HEK293 (cell line): Measurements from ENCODE around the gene RBM17.

Experiments
- CTCF ChIA-PET: fragments of 350-600 bp; formaldehyde crosslinking; extraction: SDS; loops from one replicate; lab custom pipeline; 2021; ENCODE audit warnings: antibody characterized with exemption; lab: Yijun Ruan, JAX
- POLR2A ChIA-PET: fragments of 300-600 bp; formaldehyde crosslinking; extraction: SDS; loops from one replicate; lab custom pipeline; 2020; ENCODE audit warnings: antibody characterized with exemption, inconsistent platforms; lab: Yijun Ruan, JAX
- H3K27ac ChIP-seq: fragments of 200-500 bp; sonication (Bioruptor generic); 2 replicates; pipeline ENCODE4 v1.5.1; 2014; ENCODE audit warnings: low read depth, low read length, control low read depth, inconsistent platforms; ENCODE audit errors: extremely low read depth
- H3K36me3 ChIP-seq, 2 experiments: fragments of 200-500 bp in 1 of 2; sonication (Bioruptor generic) in 1 of 2; 1 replicate in 1 of 2; 2 replicates in 1 of 2; pipeline ENCODE4 v1.5.1; 2014 to 2017; ENCODE audit warnings: inconsistent platforms in 2 of 2, low read length in 2 of 2; ENCODE audit not compliant: control insufficient read depth in 2 of 2, insufficient read depth in 1 of 2
- H3K4me1 ChIP-seq: fragments of 200-500 bp; sonication (Bioruptor generic); 2 replicates; pipeline ENCODE4 v1.5.1; 2014; ENCODE audit warnings: mild to moderate bottlenecking, low read length, inconsistent platforms; ENCODE audit not compliant: control insufficient read depth, insufficient read depth
- H3K4me3 ChIP-seq: 2 replicates; pipeline ENCODE4 v1.5.1; 2011; ENCODE audit warnings: low read depth, mild to moderate bottlenecking, control low read depth, low read length, moderate library complexity
- H3K9me3 ChIP-seq: fragments of 200-500 bp; sonication (Bioruptor generic); 2 replicates; pipeline ENCODE4 v1.5.1; 2014; ENCODE audit warnings: low read depth, low read length, inconsistent platforms; ENCODE audit not compliant: control insufficient read depth, insufficient read depth
- HOXA7 ChIP-seq: sonication (generic); formaldehyde crosslinking; IDR thresholded peaks from 2 replicates; pipeline ENCODE4 v1.8.1; 2022; ENCODE audit warnings: missing genetic modification reagents, borderline replicate concordance
- IKZF3 ChIP-seq: fragments of 450-650 bp; IDR thresholded peaks from 2 replicates; pipeline ENCODE4 v1.5.0; 2018; ENCODE audit warnings: missing biosample characterization, mild to moderate bottlenecking, missing genetic modification characterization, moderate library complexity
- KLF7 ChIP-seq: fragments of 450-650 bp; formaldehyde crosslinking; IDR thresholded peaks from 2 replicates; pipeline ENCODE4 v1.5.1; 2016; ENCODE audit warnings: missing biosample characterization, missing genetic modification characterization, borderline replicate concordance
- MEIS1 ChIP-seq: sonication (generic); formaldehyde crosslinking; IDR thresholded peaks from 2 replicates; pipeline ENCODE4 v1.8.1; 2022; ENCODE audit warnings: missing genetic modification reagents, mild to moderate bottlenecking, borderline replicate concordance
- PRDM1 ChIP-seq: fragments of 450-650 bp; formaldehyde crosslinking; IDR thresholded peaks from 2 replicates; pipeline ENCODE4; 2016; ENCODE audit warnings: missing biosample characterization, missing genetic modification characterization
- SALL2 ChIP-seq: fragments of 450-650 bp; formaldehyde crosslinking; IDR thresholded peaks from 2 replicates; pipeline ENCODE4 v1.5.0; 2017; ENCODE audit warnings: missing biosample characterization, mild to moderate bottlenecking, missing genetic modification characterization, borderline replicate concordance
- SCRT2 ChIP-seq: fragments of 450-650 bp; formaldehyde crosslinking; IDR thresholded peaks from 2 replicates; pipeline ENCODE4 v1.5.1; 2016; ENCODE audit warnings: missing biosample characterization, missing genetic modification characterization
- SETDB1 ChIP-seq: IDR thresholded peaks from one replicate; pipeline ENCODE4 v1.6.1; 2017; ENCODE audit warnings: mild to moderate bottlenecking, low read length, moderate library complexity, mixed read lengths; ENCODE audit not compliant: insufficient read length
- SP7 ChIP-seq: fragments of 450-650 bp; formaldehyde crosslinking; IDR thresholded peaks from 2 replicates; pipeline ENCODE4 v1.5.1; 2016; ENCODE audit warnings: missing biosample characterization, missing genetic modification characterization
- ZBTB20 ChIP-seq: fragments of 450-650 bp; formaldehyde crosslinking; IDR thresholded peaks from 2 replicates; pipeline ENCODE4 v1.5.1; 2016; ENCODE audit warnings: missing biosample characterization, missing genetic modification characterization
- ZBTB21 ChIP-seq: fragments of 450-650 bp; formaldehyde crosslinking; IDR thresholded peaks from 2 replicates; pipeline ENCODE4 v1.5.1; 2017; ENCODE audit warnings: missing biosample characterization, missing genetic modification characterization
- ZBTB7A ChIP-seq: fragments of 450-650 bp; formaldehyde crosslinking; IDR thresholded peaks from 2 replicates; pipeline ENCODE4 v1.5.1; 2016; ENCODE audit warnings: low read depth, missing biosample characterization, missing genetic modification characterization
- ZFP3 ChIP-seq: fragments of 450-650 bp; formaldehyde crosslinking; IDR thresholded peaks from 2 replicates; pipeline ENCODE4 v1.5.1; 2016; ENCODE audit warnings: low read depth, missing biosample characterization, missing genetic modification characterization
- ZNF214 ChIP-seq: fragments of 450-650 bp; formaldehyde crosslinking; IDR thresholded peaks from 2 replicates; pipeline ENCODE4 v1.5.1; 2017; ENCODE audit warnings: missing biosample characterization, mild to moderate bottlenecking, missing genetic modification characterization, borderline replicate concordance
- ZNF23 ChIP-seq: fragments of 450-650 bp; formaldehyde crosslinking; IDR thresholded peaks from 2 replicates; pipeline ENCODE4 v1.5.1; 2016; ENCODE audit warnings: missing biosample characterization, missing genetic modification characterization, borderline replicate concordance
- ZNF266 ChIP-seq: fragments of 450-650 bp; formaldehyde crosslinking; IDR thresholded peaks from 2 replicates; pipeline ENCODE4 v1.5.1; 2016; ENCODE audit warnings: missing biosample characterization, missing genetic modification characterization, low read depth
- ZNF335 ChIP-seq: fragments of 450-650 bp; formaldehyde crosslinking; conservative IDR thresholded peaks from 2 replicates; pipeline ENCODE4 v1.5.1; 2016; ENCODE audit warnings: missing biosample characterization, missing genetic modification characterization
- ZNF366 ChIP-seq: fragments of 450-650 bp; formaldehyde crosslinking; conservative IDR thresholded peaks from 2 replicates; pipeline ENCODE4 v1.5.1; 2016; ENCODE audit warnings: missing biosample characterization, missing genetic modification characterization
- ZNF510 ChIP-seq: fragments of 450-650 bp; formaldehyde crosslinking; IDR thresholded peaks from 2 replicates; pipeline ENCODE4 v1.5.1; 2018; ENCODE audit warnings: mild to moderate bottlenecking, missing genetic modification characterization, missing biosample characterization; ENCODE audit not compliant: insufficient replicate concordance
- ZNF558 ChIP-seq: fragments of 450-650 bp; formaldehyde crosslinking; IDR thresholded peaks from 2 replicates; pipeline ENCODE4 v1.5.1; 2016; ENCODE audit warnings: missing biosample characterization, missing genetic modification characterization
- ZNF596 ChIP-seq: fragments of 450-650 bp; IDR thresholded peaks from 2 replicates; pipeline ENCODE4 v1.5.0; 2018; ENCODE audit warnings: missing biosample characterization, mild to moderate bottlenecking, missing genetic modification characterization, moderate library complexity
- ZNF623 ChIP-seq: fragments of 450-650 bp; formaldehyde crosslinking; IDR thresholded peaks from 2 replicates; pipeline ENCODE4 v1.5.1; 2016; ENCODE audit warnings: missing biosample characterization, missing genetic modification characterization
- ZNF747 ChIP-seq: fragments of 450-650 bp; formaldehyde crosslinking; IDR thresholded peaks from 2 replicates; pipeline ENCODE4 v1.5.1; 2016; ENCODE audit warnings: missing biosample characterization, missing genetic modification characterization
- ZNF777 ChIP-seq: fragments of 450-650 bp; formaldehyde crosslinking; IDR thresholded peaks from 2 replicates; pipeline ENCODE4 v1.5.1; 2017; ENCODE audit warnings: missing biosample characterization, missing genetic modification characterization, borderline replicate concordance
- ZSCAN16 ChIP-seq: fragments of 450-650 bp; formaldehyde crosslinking; IDR thresholded peaks from 2 replicates; pipeline ENCODE4 v1.5.1; 2016; ENCODE audit warnings: missing biosample characterization, missing genetic modification characterization
- ZXDB ChIP-seq: fragments of 450-650 bp; formaldehyde crosslinking; IDR thresholded peaks from 2 replicates; pipeline ENCODE4 v1.5.1; 2016; ENCODE audit warnings: missing biosample characterization, missing genetic modification characterization
- TF ChIP-seq, protein P1 (sequence below): fragments of 450-650 bp; formaldehyde crosslinking; optimal IDR thresholded peaks from 2 replicates; pipeline ENCODE3; 2016; ENCODE audit warnings: missing biosample characterization, mild to moderate bottlenecking, missing genetic modification characterization
- TF ChIP-seq, protein P2 (sequence below): fragments of 450-650 bp; formaldehyde crosslinking; IDR thresholded peaks from 2 replicates; pipeline ENCODE4 v1.5.1; 2016; ENCODE audit warnings: missing biosample characterization, missing genetic modification characterization
- TF ChIP-seq, protein P3 (sequence below): fragments of 450-650 bp; formaldehyde crosslinking; IDR thresholded peaks from 2 replicates; pipeline ENCODE4 v1.5.1; 2016; ENCODE audit warnings: missing biosample characterization, missing genetic modification characterization
- TF ChIP-seq, protein P4 (sequence below): fragments of 450-650 bp; formaldehyde crosslinking; IDR thresholded peaks from 2 replicates; pipeline ENCODE4 v1.5.1; 2016; ENCODE audit warnings: missing biosample characterization, missing genetic modification characterization

Gene RBM17

GRCh38 chr10:6114299-6114698, 25.5 kb downstream of the RBM17 start:
- Histone ChIP-seq H3K27ac (no peak overlapping the region), H3K36me3 (peaks cover 40 to 77% of the 10 kb centered on the region in 2 experiments), H3K9me3 (no peaks in the 10 kb centered on the region), H3K4me3 (no peak overlapping the region), H3K4me1 (no peaks in the 10 kb centered on the region)
- ChIA-PET POLR2A (no interaction called here), CTCF (interaction anchor here (0.8 to 1.8 kb wide), 2 partner anchors 286 to 287 kb away, joined by 3 to 6 read pairs; no protein-coding TSS in a partner anchor)
- TF ChIP-seq SETDB1 (no peak), ZNF510 (tag by site-specific recombination) (no peak), ZBTB7A (no peak), PRDM1 (tag by site-specific recombination) (no peak), ZNF366 (tag by site-specific recombination) (no peak), HOXA7 (no peak), ZNF747 (tag by site-specific recombination) (no peak), ZNF623 (tag by site-specific recombination) (no peak), ZNF23 (tag by site-specific recombination) (no peak), ZNF558 (tag by site-specific recombination) (no peak), ZBTB21 (tag by site-specific recombination) (no peak), ZXDB (no peak)
- TF ChIP-seq, protein P1, sequence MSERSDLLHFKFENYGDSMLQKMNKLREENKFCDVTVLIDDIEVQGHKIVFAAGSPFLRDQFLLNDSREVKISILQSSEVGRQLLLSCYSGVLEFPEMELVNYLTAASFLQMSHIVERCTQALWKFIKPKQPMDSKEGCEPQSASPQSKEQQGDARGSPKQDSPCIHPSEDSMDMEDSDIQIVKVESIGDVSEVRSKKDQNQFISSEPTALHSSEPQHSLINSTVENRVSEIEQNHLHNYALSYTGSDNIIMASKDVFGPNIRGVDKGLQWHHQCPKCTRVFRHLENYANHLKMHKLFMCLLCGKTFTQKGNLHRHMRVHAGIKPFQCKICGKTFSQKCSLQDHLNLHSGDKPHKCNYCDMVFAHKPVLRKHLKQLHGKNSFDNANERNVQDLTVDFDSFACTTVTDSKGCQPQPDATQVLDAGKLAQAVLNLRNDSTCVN (tag by site-specific recombination), result no peak

DNA sequence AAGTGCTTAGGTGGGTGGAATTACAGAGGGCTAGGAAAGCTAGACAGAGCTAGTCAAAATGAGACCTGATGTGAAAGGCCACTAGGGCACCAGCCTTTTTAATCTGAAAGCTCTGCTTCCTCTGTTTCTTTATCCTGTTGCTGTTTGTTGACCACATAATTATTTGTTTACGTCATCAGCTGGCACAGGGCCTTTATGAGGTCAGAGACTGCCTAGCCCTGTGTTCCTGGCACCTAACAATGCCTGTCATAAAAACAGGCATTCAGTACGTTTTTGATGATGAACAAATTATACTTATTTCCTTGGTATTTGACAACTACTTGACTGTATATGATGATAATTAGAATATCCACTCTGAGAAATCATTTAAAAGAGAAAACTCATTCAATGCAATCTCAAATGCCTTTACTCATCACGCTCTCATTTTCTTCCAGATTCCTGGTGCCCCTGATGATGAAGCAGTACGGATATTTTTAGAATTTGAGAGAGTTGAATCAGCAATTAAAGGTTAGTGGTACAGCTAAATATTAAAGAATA, 26.0 kb downstream of the RBM17 start:
- CTCF ChIA-PET, result interaction anchor here (0.8 kb wide), 1 partner anchor 286 kb away, joined by 3 read pairs; no protein-coding TSS in a partner anchor
- Histone ChIP-seq H3K4me3 (no peak overlapping the region), H3K4me1 (no peaks in the 10 kb centered on the region), H3K36me3 (peaks cover 35 to 71% of the 10 kb centered on the region in 2 experiments), H3K9me3 (no peaks in the 10 kb centered on the region), H3K27ac (no peak overlapping the region)
- POLR2A ChIA-PET, result interaction anchor here (0.6 kb wide), 1 partner anchor 427 kb away, joined by 6 read pairs; no protein-coding TSS in a partner anchor
- no peak for TF ChIP-seq ZNF596
- TF ChIP-seq KLF7 (tag by site-specific recombination), result no peak
- TF ChIP-seq, protein P2, sequence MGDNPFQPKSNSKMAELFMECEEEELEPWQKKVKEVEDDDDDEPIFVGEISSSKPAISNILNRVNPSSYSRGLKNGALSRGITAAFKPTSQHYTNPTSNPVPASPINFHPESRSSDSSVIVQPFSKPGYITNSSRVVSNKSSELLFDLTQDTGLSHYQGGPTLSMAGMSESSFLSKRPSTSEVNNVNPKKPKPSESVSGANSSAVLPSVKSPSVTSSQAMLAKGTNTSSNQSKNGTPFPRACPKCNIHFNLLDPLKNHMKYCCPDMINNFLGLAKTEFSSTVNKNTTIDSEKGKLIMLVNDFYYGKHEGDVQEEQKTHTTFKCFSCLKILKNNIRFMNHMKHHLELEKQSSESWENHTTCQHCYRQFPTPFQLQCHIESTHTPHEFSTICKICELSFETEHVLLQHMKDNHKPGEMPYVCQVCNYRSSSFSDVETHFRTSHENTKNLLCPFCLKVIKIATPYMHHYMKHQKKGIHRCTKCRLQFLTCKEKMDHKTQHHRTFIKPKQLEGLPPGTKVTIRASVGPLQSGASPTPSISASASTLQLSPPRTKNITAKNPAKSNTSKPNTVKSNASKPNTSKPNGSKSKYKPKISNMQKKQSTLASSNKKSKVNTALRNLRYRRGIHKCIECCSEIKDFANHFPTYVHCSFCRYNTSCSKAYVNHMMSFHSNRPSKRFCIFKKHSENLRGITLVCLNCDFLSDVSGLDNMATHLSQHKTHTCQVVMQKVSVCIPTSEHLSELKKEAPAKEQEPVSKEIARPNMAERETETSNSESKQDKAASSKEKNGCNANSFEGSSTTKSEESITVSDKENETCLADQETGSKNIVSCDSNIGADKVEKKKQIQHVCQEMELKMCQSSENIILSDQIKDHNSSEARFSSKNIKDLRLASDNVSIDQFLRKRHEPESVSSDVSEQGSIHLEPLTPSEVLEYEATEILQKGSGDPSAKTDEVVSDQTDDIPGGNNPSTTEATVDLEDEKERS (tag by site-specific recombination), result no peak
- TF ChIP-seq ZSCAN16 (tag by site-specific recombination), result no peak
- TF ChIP-seq MEIS1 (CRISPR knock-in tag), result no peak
- peak; percentile 77 for TF ChIP-seq ZBTB21 (tag by site-specific recombination)
- TF ChIP-seq SALL2 (tag by site-specific recombination), result no peak
- TF ChIP-seq ZNF266 (tag by site-specific recombination), result no peak
- no peak for TF ChIP-seq ZNF777 (tag by site-specific recombination)
- TF ChIP-seq ZNF335 (tag by site-specific recombination), result peak; percentile 46
- TF ChIP-seq, protein P3, sequence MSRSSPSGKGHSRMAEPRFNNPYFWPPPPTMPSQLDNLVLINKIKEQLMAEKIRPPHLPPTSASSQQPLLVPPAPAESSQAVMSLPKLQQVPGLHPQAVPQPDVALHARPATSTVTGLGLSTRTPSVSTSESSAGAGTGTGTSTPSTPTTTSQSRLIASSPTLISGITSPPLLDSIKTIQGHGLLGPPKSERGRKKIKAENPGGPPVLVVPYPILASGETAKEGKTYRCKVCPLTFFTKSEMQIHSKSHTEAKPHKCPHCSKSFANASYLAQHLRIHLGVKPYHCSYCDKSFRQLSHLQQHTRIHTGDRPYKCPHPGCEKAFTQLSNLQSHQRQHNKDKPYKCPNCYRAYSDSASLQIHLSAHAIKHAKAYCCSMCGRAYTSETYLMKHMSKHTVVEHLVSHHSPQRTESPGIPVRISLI (tag by site-specific recombination), result no peak
- TF ChIP-seq ZNF214 (tag by site-specific recombination), result no peak
- TF ChIP-seq SP7 (tag by site-specific recombination), result peak; percentile 39; the same call in 1 of the 2 replicates
- TF ChIP-seq ZBTB20, result peak; percentile 58
- TF ChIP-seq ZFP3 (tag by site-specific recombination), result no peak
- TF ChIP-seq, protein P4, sequence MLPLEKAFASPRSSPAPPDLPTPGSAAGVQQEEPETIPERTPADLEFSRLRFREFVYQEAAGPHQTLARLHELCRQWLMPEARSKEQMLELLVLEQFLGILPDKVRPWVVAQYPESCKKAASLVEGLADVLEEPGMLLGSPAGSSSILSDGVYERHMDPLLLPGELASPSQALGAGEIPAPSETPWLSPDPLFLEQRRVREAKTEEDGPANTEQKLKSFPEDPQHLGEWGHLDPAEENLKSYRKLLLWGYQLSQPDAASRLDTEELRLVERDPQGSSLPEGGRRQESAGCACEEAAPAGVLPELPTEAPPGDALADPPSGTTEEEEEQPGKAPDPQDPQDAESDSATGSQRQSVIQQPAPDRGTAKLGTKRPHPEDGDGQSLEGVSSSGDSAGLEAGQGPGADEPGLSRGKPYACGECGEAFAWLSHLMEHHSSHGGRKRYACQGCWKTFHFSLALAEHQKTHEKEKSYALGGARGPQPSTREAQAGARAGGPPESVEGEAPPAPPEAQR (tag by site-specific recombination), result no peak
- peak; percentile 88 for TF ChIP-seq SCRT2
- TF ChIP-seq IKZF3, result no peak
- TF ChIP-seq ZXDB, result no peak
